NCI-H2029 (cell line): ENCODE data around the gene NHSL1.

Source experiments
- DNase-seq: peaks from one replicate; lab custom pipeline; 2025; lab: John Stamatoyannopoulos, UW

Gene NHSL1

GRCh38 chr6:138524526-138524925 lies 25.2 kb upstream of the NHSL1 start:
- DNase-seq = no peak

- DNase-seq = no peak
These were observed 24.3 kb upstream of the NHSL1 start for GRCh38 chr6:138523347-138524210.

- no peak for DNase-seq
These were observed 23.3 kb upstream of the NHSL1 start for GRCh38 chr6:138522611-138523010.

GRCh38 chr6:138521790-138522189 lies 22.5 kb upstream of the NHSL1 start:
- no peak for DNase-seq

- no peak for DNase-seq
These were observed 21.2 kb upstream of the NHSL1 start for GRCh38 chr6:138520463-138520862.

- DNase-seq = no peak
These were observed 18.8 kb upstream of the NHSL1 start for GRCh38 chr6:138518054-138518453.

GRCh38 chr6:138517635-138518034 lies 18.3 kb upstream of the NHSL1 start:
- no peak for DNase-seq

- no peak for DNase-seq
These were observed 16.5 kb upstream of the NHSL1 start for GRCh38 chr6:138515657-138516248.

- no peak for DNase-seq
These were observed 15.7 kb upstream of the NHSL1 start for GRCh38 chr6:138514860-138515540.

GRCh38 chr6:138512609-138513008 lies 13.3 kb upstream of the NHSL1 start:
- DNase-seq = no peak

GRCh38 chr6:138510093-138510492 lies 10.8 kb upstream of the NHSL1 start:
- DNase-seq = no peak

- no peak for DNase-seq
These were observed 10.1 kb upstream of the NHSL1 start for GRCh38 chr6:138509371-138509770.

GRCh38 chr6:138508676-138508988 lies 9.3 kb upstream of the NHSL1 start:
- DNase-seq = no peak

GRCh38 chr6:138507977-138508675 lies 8.8 kb upstream of the NHSL1 start:
- DNase-seq = no peak

GRCh38 chr6:138504764-138505689 lies 5.7 kb upstream of the NHSL1 start:
- no peak for DNase-seq

- no peak for DNase-seq
These were observed 4.8 kb upstream of the NHSL1 start for GRCh38 chr6:138503881-138504680.

GRCh38 chr6:138502546-138502945 lies 3.3 kb upstream of the NHSL1 start:
- no peak for DNase-seq

GRCh38 chr6:138500867-138501446 lies 1.7 kb upstream of the NHSL1 start:
- no peak for DNase-seq

- no peak for DNase-seq
These were observed 861 bp upstream of the NHSL1 start for GRCh38 chr6:138500045-138500665.
